Keratinocyte (primary cell): Measurements from ENCODE around the gene L3MBTL4.

Experiments used
- CTCF ChIP-seq, 3 experiments: IDR thresholded peaks in 1 of 3; conservative IDR thresholded peaks in 1 of 3; optimal IDR thresholded peaks in 1 of 3; 2 replicates in 2 of 3; 3 replicates in 1 of 3; pipeline versions ENCODE3 to v1.5.1; 2011; ENCODE audit warnings: low read length in 3 of 3, mild to moderate bottlenecking in 3 of 3, moderate library complexity in 2 of 3, control low read depth in 1 of 3, inconsistent platforms in 1 of 3; ENCODE audit not compliant: insufficient read depth in 2 of 3; ENCODE audit errors: extremely low read depth in 1 of 3
- EZH2 ChIP-seq: IDR thresholded peaks from one replicate; pipeline ENCODE4 v1.6.1; 2012; ENCODE audit warnings: inconsistent platforms, mild to moderate bottlenecking, low read length, moderate library complexity

GRCh38 chr18:5964996-5965395 lies 449.7 kb downstream of the L3MBTL4 start:
- no peak for TF ChIP-seq CTCF (optimal IDR thresholded peaks at IDR 0.05 in 1 of 3, IDR thresholded peaks at IDR 0.05 in 1 of 3, conservative IDR thresholded peaks at IDR 0.05 in 1 of 3; ENCODE audit: extremely low read depth in 1 of 3, insufficient read depth in 2 of 3, low read length in 3 of 3)
- no peak for TF ChIP-seq EZH2
